Heart right ventricle (tissue), 16 donors: ENCODE results near the gene MBD3. TPM values are rescaled to one million over a fixed set of nuclear protein-coding genes. Genes with fewer than 3 reads are reported as not detected.

Experiments
- ATAC-seq, 8 donors: fragments of 200-7000 bp; cut with Tn5 transposase; one replicate each; pipeline ENCODE4 v1.9.1; 2020; ENCODE audit warnings: mild to moderate bottlenecking in 8 of 8, moderate library complexity in 8 of 8, moderate number of reproducible peaks in 1 of 8
- DNase-seq, 2 donors: peaks; one replicate each; pipeline ENCODE4 v3.0.0-alpha.2; 2020
- H3K27ac ChIP-seq, 10 donors: fragments of 200-600 bp; sonication (generic) in 2 of 10; one replicate each; pipeline versions ENCODE4 v1.5.0 to v1.8.0; 2020 to 2022; ENCODE audit warnings: mild to moderate bottlenecking in 3 of 10
- H3K27me3 ChIP-seq, 7 donors: fragments of 200-600 bp; one replicate each; pipeline ENCODE4 v1.8.0; 2021 to 2022; ENCODE audit warnings: mild to moderate bottlenecking in 2 of 7
- H3K36me3 ChIP-seq, 9 donors: fragments of 200-600 bp; sonication (generic) in 1 of 9; one replicate each; pipeline versions ENCODE4 v1.5.0 to v1.8.0; 2020 to 2022; ENCODE audit warnings: mild to moderate bottlenecking in 2 of 9
- H3K4me1 ChIP-seq, 9 donors: fragments of 200-600 bp; sonication (generic) in 1 of 9; one replicate each; pipeline versions ENCODE4 v1.5.0 to v1.8.0; 2020 to 2022; ENCODE audit warnings: mild to moderate bottlenecking in 4 of 9
- H3K4me3 ChIP-seq, 10 donors: fragments of 200-600 bp; sonication (generic) in 2 of 10; one replicate each; pipeline versions ENCODE4 v1.5.0 to v1.8.0; 2020 to 2022; ENCODE audit warnings: mild to moderate bottlenecking in 7 of 10, moderate library complexity in 2 of 10
- H3K9me3 ChIP-seq, 11 donors: fragments of 200-600 bp in 10 of 11; sonication (generic) in 2 of 11; one replicate each; pipeline versions ENCODE4 v1.5.0 to v1.8.0; 2013 to 2022; ENCODE audit warnings: mild to moderate bottlenecking in 2 of 11, control low read depth in 1 of 11, moderate library complexity in 1 of 11
- WGBS, 2 donors: extraction: QIAGEN DNeasy Blood & Tissue Kit; methylation state at CpG; one replicate each; pipeline ENCODE4 v1.1.7; 2013; ENCODE audit warnings: inconsistent platforms in 1 of 2; 5-methylcytosine and 5-hydroxymethylcytosine counted together
- intact Hi-C, 10 donors: fragments of 100-400 bp; cut with DNase I; formaldehyde crosslinking; loops; one replicate each; pipeline versions ENCODE4 v1.11.1 to v1.14.2; 2022
- polyA plus RNA-seq, 2 donors: library from polyadenylated mRNA; stranded (reverse); fragments of 200-250 nt; gene quantifications; one replicate each; pipeline ENCODE4 v1.2.3, GENCODE V29; 2013
- total RNA-seq, 10 donors: library from RNA; stranded (reverse); fragmentation: NEBNext Ultra II Directional in 3 of 10; extraction: Animal tissue kit (Norgen Biotek cat#: 25700) in 3 of 10; gene quantifications; one replicate each; pipeline versions ENCODE4 v1.2.1 to v1.2.4, GENCODE V29; 2021 to 2023
- TF ChIP-seq, protein P1 (sequence below), 9 donors: fragments of 200-600 bp; sonication (generic) in 2 of 9; IDR thresholded peaks; one replicate each; pipeline versions ENCODE4 v1.5.0 to v1.8.0; 2021 to 2022; ENCODE audit warnings: antibody characterized with exemption in 9 of 9, mild to moderate bottlenecking in 5 of 9, moderate library complexity in 1 of 9
- donor health status: Arrhythmogenic right ventricular cardiomyopathy.
- donor health status: ischemic (EF 13 %, LVEDD 7.1; RV severe dilation, severe dysfunction).
- donor health status: healthy with polysubstance abuse.
- donor health status: DM: no; HTN: yes; CAD: no.
- donor health status: DM: no; HTN: no; CAD: no.
- donor health status: ischemic (EF 25% LVEDD 6.9; RV normal size, moderate dysfunction).
- donor health status: ischemic (EF 25% LVEDD 5.7; RV mildly dilated, moderate dysfunction).
- donor health status: healthy.
- donor health status: DM: yes; HTN: yes; CAD: no.
- donor health status: Ischemic cardiomyopathy.
- donor health status: ischemic (EF 35%, LVEDD 5.7; RV mildly dilated, moderate dysfunction).
- donor health status: nonischemic (EF 11% LVEDD 7.7; RV severe dilation, severe dysfunction).
- donor health status: DM: yes; HTN: yes; CAD: no.
- donor health status: PGD.
- donor health status: ischemic (EF 29% LVEDD 5.4; RV normal size, mild dysfunction).
- donor health status: nonischemic (EF 23%, LVEDD 6.1; RV moderate dilation, normal function).

The MBD3 gene
- total and polyA plus RNA-seq, 12 donors = 34.5 to 125 (median 52.4) TPM

DNA sequence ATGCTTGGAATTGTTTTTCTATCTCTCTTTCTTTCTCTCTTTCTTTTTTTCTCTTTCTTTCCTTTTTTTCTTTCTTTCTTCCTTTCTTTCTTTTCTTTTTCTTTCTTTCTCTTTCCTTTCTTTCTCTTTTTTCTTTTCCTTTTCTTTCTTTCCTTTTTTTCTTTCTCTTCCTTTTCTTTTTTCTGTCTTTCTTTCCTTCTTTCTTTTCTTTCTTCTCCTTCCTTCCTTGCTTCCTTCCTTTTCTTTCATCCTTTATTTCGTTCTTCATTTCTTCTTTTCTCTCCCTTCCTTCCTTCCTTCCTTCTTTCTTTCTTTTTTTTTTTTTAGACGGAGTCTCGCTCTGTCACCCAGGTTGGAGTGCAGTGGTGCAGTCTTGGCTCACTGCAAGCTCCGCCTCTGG lies 22.7 kb downstream of the MBD3 start:
- DNase-seq (no peak), ATAC-seq (no peak)
- TF ChIP-seq, protein P1, sequence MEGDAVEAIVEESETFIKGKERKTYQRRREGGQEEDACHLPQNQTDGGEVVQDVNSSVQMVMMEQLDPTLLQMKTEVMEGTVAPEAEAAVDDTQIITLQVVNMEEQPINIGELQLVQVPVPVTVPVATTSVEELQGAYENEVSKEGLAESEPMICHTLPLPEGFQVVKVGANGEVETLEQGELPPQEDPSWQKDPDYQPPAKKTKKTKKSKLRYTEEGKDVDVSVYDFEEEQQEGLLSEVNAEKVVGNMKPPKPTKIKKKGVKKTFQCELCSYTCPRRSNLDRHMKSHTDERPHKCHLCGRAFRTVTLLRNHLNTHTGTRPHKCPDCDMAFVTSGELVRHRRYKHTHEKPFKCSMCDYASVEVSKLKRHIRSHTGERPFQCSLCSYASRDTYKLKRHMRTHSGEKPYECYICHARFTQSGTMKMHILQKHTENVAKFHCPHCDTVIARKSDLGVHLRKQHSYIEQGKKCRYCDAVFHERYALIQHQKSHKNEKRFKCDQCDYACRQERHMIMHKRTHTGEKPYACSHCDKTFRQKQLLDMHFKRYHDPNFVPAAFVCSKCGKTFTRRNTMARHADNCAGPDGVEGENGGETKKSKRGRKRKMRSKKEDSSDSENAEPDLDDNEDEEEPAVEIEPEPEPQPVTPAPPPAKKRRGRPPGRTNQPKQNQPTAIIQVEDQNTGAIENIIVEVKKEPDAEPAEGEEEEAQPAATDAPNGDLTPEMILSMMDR (IDR thresholded peaks at IDR 0.05) = no peak
- no peak overlapping the region for H3K4me3 ChIP-seq
- H3K9me3 ChIP-seq = no peaks in the 10 kb centered on the region
- intact Hi-C loops = no loop called here
- no peaks in the 10 kb centered on the region for H3K36me3 ChIP-seq
- 75 to 78% methylated on average over 4 of the region's 4 CpGs for WGBS, 2 donors
- no peak overlapping the region for H3K27ac ChIP-seq
- peaks cover 3 to 19% (median 12%) of the 10 kb centered on the region in 9 donors for H3K4me1 ChIP-seq
- H3K27me3 ChIP-seq = peaks cover 0 to 10% (median 0%) of the 10 kb centered on the region in 7 donors

DNA sequence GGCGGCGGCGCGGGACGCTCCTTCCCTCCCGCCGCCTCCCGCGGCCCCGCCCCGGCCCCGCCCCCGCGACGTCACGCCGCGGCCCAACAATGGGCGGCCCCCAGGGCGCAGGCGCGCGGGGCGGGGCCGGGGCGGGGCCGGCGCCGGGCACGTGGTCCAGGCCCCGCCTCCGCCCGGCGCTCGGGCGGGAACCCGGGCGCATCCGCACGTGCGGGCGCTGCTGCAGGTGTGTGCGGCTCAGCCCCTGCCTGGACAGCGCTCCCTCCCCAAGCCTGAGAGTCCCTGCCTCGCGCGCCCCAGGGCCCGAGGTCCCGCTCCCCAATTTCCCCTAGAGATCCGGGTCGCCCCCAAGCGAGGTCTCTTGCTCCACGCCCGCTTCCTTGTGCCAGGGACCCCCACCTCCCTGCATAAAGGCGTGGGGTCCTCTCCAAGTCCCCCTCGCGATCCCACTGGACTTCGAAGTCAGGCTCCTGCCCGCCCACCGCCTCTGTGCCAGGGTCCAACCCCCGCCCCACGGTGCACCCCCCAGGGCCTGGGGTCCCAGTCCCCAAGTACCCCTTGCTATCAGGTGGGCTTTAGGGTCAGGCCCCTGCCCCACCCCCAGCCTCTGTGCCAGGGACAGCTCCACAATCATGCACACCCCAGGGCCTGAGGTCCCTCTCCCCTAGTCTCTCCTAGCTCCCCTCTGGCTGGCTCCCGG lies 24.2 kb downstream of the MBD3 start, which contains the start of gene MEX3D:
Gene MEX3D, minus strand, starts transcription at position 6 of the 700 bp plus-strand sequence. CDS start 267 bp downstream, outside the sequence.
- ATAC-seq (peak; percentile 63 to 87 (median 74)), DNase-seq (peak; percentile 74 to 86)
- peak within 1 kb of the TSS; percentile 58 to 91 (median 82) for H3K27ac ChIP-seq
- H3K4me3 ChIP-seq = peak within 1 kb of the TSS; percentile 27 to 86 (median 70)
- TF ChIP-seq, protein P1 (IDR thresholded peaks at IDR 0.05) = no peak
- peaks cover 3 to 19% (median 12%) of the 10 kb centered on the region in 9 donors for H3K4me1 ChIP-seq
- H3K9me3 ChIP-seq = no peaks in the 10 kb centered on the region
- intact Hi-C loops = no loop called here
- H3K27me3 ChIP-seq = peaks cover 0 to 10% (median 0%) of the 10 kb centered on the region in 7 donors
- no peaks in the 10 kb centered on the region for H3K36me3 ChIP-seq
- WGBS, 2 donors = 6 to 17% methylated on average over 16 to 62 of the region's 63 CpGs

DNA sequence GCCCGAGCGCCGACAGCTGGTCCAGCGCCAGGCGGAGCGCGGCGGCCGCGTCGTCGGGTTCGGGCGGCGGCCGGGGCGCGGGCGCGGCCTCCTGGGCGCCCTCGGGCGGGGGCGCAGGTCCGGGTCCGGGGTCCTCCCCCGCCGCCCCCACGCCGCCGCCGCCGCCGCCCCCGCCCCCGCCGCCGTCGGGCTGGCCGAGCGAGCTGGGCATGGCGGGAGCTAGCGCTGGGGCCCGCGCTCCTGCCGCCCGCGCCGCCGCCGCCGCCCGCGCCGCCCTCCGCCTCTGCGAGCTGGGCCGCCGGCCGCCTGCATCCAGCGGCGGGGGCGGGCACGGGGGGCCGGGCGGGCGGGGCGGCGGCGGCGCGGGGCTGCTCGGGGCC lies 24.8 kb downstream of the MBD3 start:
- no peaks in the 10 kb centered on the region for H3K9me3 ChIP-seq
- TF ChIP-seq, protein P1 (IDR thresholded peaks at IDR 0.05) = no peak
- H3K36me3 ChIP-seq = no peaks in the 10 kb centered on the region
- peaks cover 0 to 10% (median 0%) of the 10 kb centered on the region in 7 donors for H3K27me3 ChIP-seq
- H3K27ac ChIP-seq = no peak overlapping the region
- ATAC-seq (no peak), DNase-seq (no peak)
- intact Hi-C loops = no loop called here
- peaks cover 3 to 19% (median 12%) of the 10 kb centered on the region in 9 donors for H3K4me1 ChIP-seq
- H3K4me3 ChIP-seq = peak overlapping the region in 1 of 10 donors; percentile 86
- WGBS, 2 donors = 0 to 1% methylated on average over 12 to 57 of the region's 73 CpGs

DNA sequence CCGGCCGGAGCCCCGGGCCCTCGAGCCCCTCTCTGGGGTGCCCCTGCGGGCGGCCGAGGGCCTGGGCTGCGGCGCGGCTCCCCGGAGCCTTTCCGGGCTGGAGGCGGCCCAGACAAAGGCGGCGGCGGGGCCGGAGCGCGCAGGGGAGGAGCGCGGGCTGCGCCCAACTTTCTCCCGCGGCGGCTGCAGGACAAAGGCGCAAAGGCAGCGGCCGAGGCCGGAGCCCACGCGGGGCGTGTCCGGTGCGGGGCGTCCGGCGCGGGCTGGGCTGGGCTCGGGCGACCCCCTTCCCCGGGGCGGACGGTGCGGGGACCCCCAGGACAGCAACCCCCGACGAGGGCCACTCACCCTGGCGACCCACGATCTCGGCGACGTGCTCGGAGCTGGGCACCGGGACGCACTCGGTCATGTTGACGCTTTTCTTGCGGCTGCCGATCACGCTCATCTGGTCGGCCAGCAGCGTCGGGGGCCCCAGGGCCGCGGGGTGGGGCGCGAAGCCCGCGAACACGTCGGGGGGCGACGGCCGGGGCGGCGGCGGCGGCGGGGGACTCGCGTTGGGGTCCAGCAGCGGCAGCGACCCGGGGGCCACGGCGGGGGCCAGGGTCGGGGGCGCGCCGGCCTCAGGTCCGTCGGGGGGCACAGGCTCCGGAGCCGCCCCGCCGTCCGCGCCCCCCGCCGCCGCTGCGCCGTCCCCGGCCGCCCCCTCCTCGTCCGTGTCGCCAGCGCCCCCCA lies 25.4 kb downstream of the MBD3 start:
- Histone ChIP-seq H3K9me3 (no peaks in the 10 kb centered on the region), H3K36me3 (no peaks in the 10 kb centered on the region), H3K4me3 (peak overlapping the region; percentile 27 to 86 (median 70)), H3K27me3 (peaks cover 0 to 10% (median 0%) of the 10 kb centered on the region in 7 donors), H3K4me1 (peaks cover 3 to 19% (median 12%) of the 10 kb centered on the region in 9 donors), H3K27ac (peak overlapping the region; percentile 58 to 91 (median 82))
- ATAC-seq = peak in 3 of 8 donors; percentile 14 to 36 (median 25)
- TF ChIP-seq, protein P1 (IDR thresholded peaks at IDR 0.05) = no peak
- intact Hi-C loops = no loop called here
- peak in 1 of 2 donors; percentile 54 for DNase-seq
- WGBS, 2 donors = 0 to 1% methylated on average over 32 to 98 of the region's 108 CpGs
